ENCODE data around the gene CTNS. TPM values are rescaled to one million over a fixed set of nuclear protein-coding genes. Genes with fewer than 3 reads are reported as not detected.
A peak's percentile ranks its signal among the peaks of the same experiment; 100 is the strongest.

CTNS gene
- total RNA-seq, 4 donors from 2014 or later, result 1.2 to 25.7 (median 18.8) TPM

DNA sequence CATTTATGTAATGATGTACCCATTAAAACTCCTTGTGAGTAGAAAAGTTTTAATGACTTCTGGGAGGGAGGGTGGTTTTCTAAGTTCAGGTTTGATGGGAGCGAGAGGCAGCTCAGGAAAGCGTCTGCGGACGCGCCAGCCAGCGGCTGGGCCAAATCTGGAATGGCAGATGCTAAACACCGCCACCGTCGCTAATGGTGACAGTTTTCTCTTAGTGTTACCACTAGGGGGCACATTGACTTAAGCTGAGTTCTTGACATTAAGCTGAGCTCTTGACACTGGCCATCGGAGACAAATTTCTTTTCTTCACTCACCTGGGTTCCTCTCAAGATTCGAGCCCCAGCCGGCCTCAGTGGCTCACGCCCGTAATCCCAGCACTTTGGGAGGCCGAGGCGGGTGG is 34.1 kb upstream of the CTNS start:
- no peak for DNase-seq
- Histone ChIP-seq H3K9me3 (no peaks in the 10 kb centered on the region), H3K36me3 (no peaks in the 10 kb centered on the region), H3K27ac (no peak overlapping the region), H3K27me3 (no peaks in the 10 kb centered on the region), H3K4me1 (no peaks in the 10 kb centered on the region), H3K4me3 (no peak overlapping the region)
- intact Hi-C loops (cut with DNase I; ENCODE audit: low total_unique reads), result no loop called here
- TF ChIP-seq POLR2A (IDR thresholded peaks at IDR 0.05), result no peak
- TF ChIP-seq, protein P1, sequence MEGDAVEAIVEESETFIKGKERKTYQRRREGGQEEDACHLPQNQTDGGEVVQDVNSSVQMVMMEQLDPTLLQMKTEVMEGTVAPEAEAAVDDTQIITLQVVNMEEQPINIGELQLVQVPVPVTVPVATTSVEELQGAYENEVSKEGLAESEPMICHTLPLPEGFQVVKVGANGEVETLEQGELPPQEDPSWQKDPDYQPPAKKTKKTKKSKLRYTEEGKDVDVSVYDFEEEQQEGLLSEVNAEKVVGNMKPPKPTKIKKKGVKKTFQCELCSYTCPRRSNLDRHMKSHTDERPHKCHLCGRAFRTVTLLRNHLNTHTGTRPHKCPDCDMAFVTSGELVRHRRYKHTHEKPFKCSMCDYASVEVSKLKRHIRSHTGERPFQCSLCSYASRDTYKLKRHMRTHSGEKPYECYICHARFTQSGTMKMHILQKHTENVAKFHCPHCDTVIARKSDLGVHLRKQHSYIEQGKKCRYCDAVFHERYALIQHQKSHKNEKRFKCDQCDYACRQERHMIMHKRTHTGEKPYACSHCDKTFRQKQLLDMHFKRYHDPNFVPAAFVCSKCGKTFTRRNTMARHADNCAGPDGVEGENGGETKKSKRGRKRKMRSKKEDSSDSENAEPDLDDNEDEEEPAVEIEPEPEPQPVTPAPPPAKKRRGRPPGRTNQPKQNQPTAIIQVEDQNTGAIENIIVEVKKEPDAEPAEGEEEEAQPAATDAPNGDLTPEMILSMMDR (IDR thresholded peaks at IDR 0.05), result peak; percentile 27 to 40 (median 32)
- TF ChIP-seq EP300 (IDR thresholded peaks at IDR 0.05; ENCODE audit: low read depth), result no peak
- no peak for TF ChIP-seq POLR2AphosphoS5 (IDR thresholded peaks at IDR 0.05)
- in situ Hi-C loops (cut with MboI; ENCODE audit: low pct_ligation_motif_present in 1 of 4, low pct_unique_long_range_greater_than_20kb in 1 of 4, low sequenced_read_pairs in 3 of 4), result no loop called here
- 88% methylated on average over 16 of the region's 16 CpGs; no CpG with 5 or more reads in 1 of the 2 donors for WGBS, 2 donors (ENCODE audit: low coverage in 1 of 2)

DNA sequence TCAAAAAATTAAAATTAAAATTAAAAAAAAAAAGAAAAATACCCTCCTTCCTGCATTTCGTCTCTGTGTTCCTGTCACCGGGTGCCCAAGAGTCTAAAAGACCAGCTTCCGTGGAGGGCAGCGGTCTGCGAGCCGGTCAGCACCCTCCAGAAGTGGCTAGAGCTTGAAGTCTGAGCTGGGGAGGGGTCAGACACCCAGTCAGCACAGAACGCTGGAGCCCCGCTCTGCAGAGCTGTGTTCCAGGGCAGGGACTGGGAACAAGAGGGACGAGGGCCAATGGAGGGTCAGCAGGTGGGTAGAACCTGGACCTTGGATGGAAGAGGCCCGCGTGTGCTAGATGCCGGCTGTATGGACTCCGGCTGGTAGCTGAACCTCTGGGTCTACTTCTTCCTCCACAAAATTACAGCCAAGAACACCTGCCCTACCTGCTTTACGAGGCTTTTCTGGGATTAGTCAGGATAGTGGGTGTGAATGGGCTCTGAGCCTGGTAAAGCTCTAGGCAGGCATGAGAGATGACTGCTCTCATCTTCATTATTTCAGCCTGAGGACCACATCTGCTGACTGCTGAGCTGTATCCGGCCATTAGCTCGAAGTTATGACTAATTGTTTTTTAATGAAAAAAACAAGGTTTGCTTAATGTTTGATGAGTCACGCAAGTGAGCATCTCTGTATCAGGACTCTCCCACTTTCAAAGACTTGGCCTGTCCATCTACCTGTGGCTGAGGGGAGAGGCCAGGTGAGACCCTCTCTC is 33.3 kb upstream of the CTNS start:
- Histone ChIP-seq H3K36me3 (no peaks in the 10 kb centered on the region), H3K9me3 (no peaks in the 10 kb centered on the region), H3K27ac (no peak overlapping the region), H3K4me3 (no peak overlapping the region), H3K27me3 (no peaks in the 10 kb centered on the region), H3K4me1 (no peaks in the 10 kb centered on the region)
- TF ChIP-seq POLR2AphosphoS5 (IDR thresholded peaks at IDR 0.05) (no peak), POLR2A (IDR thresholded peaks at IDR 0.05) (no peak), EP300 (IDR thresholded peaks at IDR 0.05; ENCODE audit: low read depth) (no peak)
- TF ChIP-seq, protein P1 (IDR thresholded peaks at IDR 0.05), result no peak
- in situ Hi-C loops (cut with MboI; ENCODE audit: low pct_ligation_motif_present in 1 of 4, low pct_unique_long_range_greater_than_20kb in 1 of 4, low sequenced_read_pairs in 3 of 4), result no loop called here
- DNase-seq, result no peak
- WGBS, 2 donors (ENCODE audit: low coverage in 1 of 2), result 89 to 94% methylated on average over 6 to 17 of the region's 17 CpGs
- intact Hi-C loops (cut with DNase I; ENCODE audit: low total_unique reads), result no loop called here

DNA sequence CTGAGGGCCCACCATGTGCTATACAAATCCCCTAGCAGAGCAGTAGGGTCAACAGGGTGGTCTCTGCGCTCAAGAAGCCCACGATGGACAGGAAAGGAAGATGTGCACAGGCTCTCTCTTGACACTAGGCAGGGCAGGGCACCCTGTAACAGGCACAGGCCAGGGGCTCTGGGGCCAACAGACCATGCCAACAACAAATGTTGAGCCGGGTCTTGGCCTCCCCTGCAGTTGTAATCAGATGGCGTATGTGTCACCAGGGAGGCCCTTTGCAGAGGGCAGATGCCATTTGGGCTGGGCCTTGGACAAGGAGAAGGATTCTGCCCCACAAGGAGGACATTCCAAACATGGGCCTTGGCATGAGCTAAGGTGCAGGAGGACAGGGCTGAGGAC is 32.7 kb upstream of the CTNS start:
- Histone ChIP-seq H3K27me3 (no peaks in the 10 kb centered on the region), H3K36me3 (no peaks in the 10 kb centered on the region), H3K9me3 (no peaks in the 10 kb centered on the region), H3K4me1 (no peaks in the 10 kb centered on the region), H3K27ac (no peak overlapping the region), H3K4me3 (no peak overlapping the region)
- TF ChIP-seq EP300 (IDR thresholded peaks at IDR 0.05; ENCODE audit: low read depth) (no peak), POLR2AphosphoS5 (IDR thresholded peaks at IDR 0.05) (no peak), POLR2A (IDR thresholded peaks at IDR 0.05) (no peak)
- TF ChIP-seq, protein P1 (IDR thresholded peaks at IDR 0.05), result no peak
- DNase-seq, result no peak
- WGBS, 2 donors (ENCODE audit: low coverage in 1 of 2), result 88% methylated on average over 4 of the region's 4 CpGs; no CpG with 5 or more reads in 1 of the 2 donors
- in situ Hi-C loops (cut with MboI; ENCODE audit: low pct_ligation_motif_present in 1 of 4, low pct_unique_long_range_greater_than_20kb in 1 of 4, low sequenced_read_pairs in 3 of 4), result no loop called here
- intact Hi-C loops (cut with DNase I; ENCODE audit: low total_unique reads), result no loop called here

DNA sequence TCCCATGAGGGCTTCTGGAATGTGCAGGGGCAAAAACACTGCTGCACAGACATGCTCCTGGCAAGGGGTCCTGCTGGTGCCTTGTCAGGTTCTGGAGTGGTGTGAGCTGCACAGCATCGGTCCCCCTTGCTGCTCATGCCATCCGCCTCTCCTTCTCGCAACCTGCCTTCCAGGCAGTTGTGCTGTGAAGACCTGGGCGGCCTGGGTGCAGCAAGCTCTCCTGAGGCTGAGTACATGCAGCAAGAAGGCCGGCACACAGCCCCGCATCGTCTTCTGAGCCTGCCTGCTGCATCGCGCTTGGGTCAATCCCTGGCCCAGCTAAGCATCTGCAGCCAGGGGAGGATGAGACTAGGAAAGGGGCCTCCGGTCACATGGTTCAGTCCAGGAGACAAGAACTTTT is 26.9 kb upstream of the CTNS start:
- H3K4me1 ChIP-seq, result peaks cover 0 to 11% (median 2%) of the 10 kb centered on the region in 4 donors

More for the DNA sequence above, 26.9 kb upstream of the CTNS start:
- intact Hi-C loops (cut with DNase I; ENCODE audit: low total_unique reads) (no loop called here), in situ Hi-C loops (cut with MboI; ENCODE audit: low pct_ligation_motif_present in 1 of 4, low pct_unique_long_range_greater_than_20kb in 1 of 4, low sequenced_read_pairs in 3 of 4) (no loop called here)
- no peaks in the 10 kb centered on the region for H3K9me3 ChIP-seq
- H3K36me3 ChIP-seq, result peaks cover 0 to 14% (median 6%) of the 10 kb centered on the region in 4 donors
- H3K4me3 ChIP-seq, result no peak overlapping the region
- H3K27ac ChIP-seq, result no peak overlapping the region
- DNase-seq, result no peak
- no peaks in the 10 kb centered on the region for H3K27me3 ChIP-seq
- 96% methylated on average over 10 of the region's 10 CpGs; no CpG with 5 or more reads in 1 of the 2 donors for WGBS, 2 donors (ENCODE audit: low coverage in 1 of 2)
- TF ChIP-seq POLR2A (IDR thresholded peaks at IDR 0.05), result no peak
- TF ChIP-seq, protein P1 (IDR thresholded peaks at IDR 0.05), result no peak

Data from transverse colon (tissue), 4 donors.